Liver (tissue), 9 donors: ENCODE data around the gene TNNT3. TPM values are rescaled to one million over a fixed set of nuclear protein-coding genes. Genes with fewer than 3 reads are reported as not detected.

Source experiments
- DNase-seq: peaks from one replicate; pipeline ENCODE4 v3.0.0-alpha.2; 2017; ENCODE audit warnings: low spot score
- H3K27ac ChIP-seq, 2 donors: one replicate each; pipeline ENCODE4 v1.7.0; 2013; ENCODE audit warnings: inconsistent platforms in 2 of 2, low read length in 2 of 2, control low read depth in 1 of 2, low read depth in 1 of 2, mild to moderate bottlenecking in 1 of 2
- H3K27me3 ChIP-seq, 4 donors: one replicate each; pipeline versions ENCODE4 v1.6.1 to v1.7.0; 2013; ENCODE audit warnings: low read length in 3 of 4, inconsistent platforms in 1 of 4, mild to moderate bottlenecking in 1 of 4, moderate library complexity in 1 of 4; ENCODE audit not compliant: control insufficient read depth in 4 of 4, insufficient read depth in 4 of 4
- H3K36me3 ChIP-seq, 4 donors: one replicate each; pipeline versions ENCODE4 v1.6.1 to v1.7.0; 2013; ENCODE audit warnings: low read length in 3 of 4, mild to moderate bottlenecking in 3 of 4, low read depth in 1 of 4, moderate library complexity in 1 of 4; ENCODE audit not compliant: control insufficient read depth in 4 of 4, insufficient read depth in 3 of 4
- H3K4me1 ChIP-seq, 4 donors: one replicate each; pipeline versions ENCODE4 v1.6.1 to v1.7.0; 2013; ENCODE audit warnings: low read length in 3 of 4, mild to moderate bottlenecking in 3 of 4, moderate library complexity in 1 of 4; ENCODE audit not compliant: control insufficient read depth in 4 of 4, insufficient read depth in 4 of 4
- H3K4me3 ChIP-seq, 3 donors: one replicate each; pipeline versions ENCODE4 v1.6.1 to v1.7.0; 2013; ENCODE audit warnings: low read length in 3 of 3, control low read depth in 1 of 3, low read depth in 1 of 3, mild to moderate bottlenecking in 1 of 3
- H3K9ac ChIP-seq, 2 donors: one replicate each; pipeline ENCODE4 v1.7.0; 2013; ENCODE audit warnings: low read length in 2 of 2, mild to moderate bottlenecking in 2 of 2, moderate library complexity in 2 of 2, control low read depth in 1 of 2, low read depth in 1 of 2
- H3K9me3 ChIP-seq, 4 donors: one replicate each; pipeline versions ENCODE4 v1.6.1 to v1.7.0; 2013; ENCODE audit warnings: low read length in 3 of 4; ENCODE audit not compliant: control insufficient read depth in 4 of 4
- FOXA1 ChIP-seq: IDR thresholded peaks from 2 replicates; pipeline ENCODE4 v1.6.1; 2016; ENCODE audit warnings: antibody characterized with exemption
- FOXA2 ChIP-seq: IDR thresholded peaks from 2 replicates; pipeline ENCODE4 v1.6.1; 2016; ENCODE audit warnings: antibody characterized with exemption
- JUND ChIP-seq, 2 donors: IDR thresholded peaks; 2 replicates each; pipeline ENCODE4 v1.6.1; 2016; ENCODE audit warnings: antibody characterized with exemption in 2 of 2
- NR2F2 ChIP-seq: IDR thresholded peaks from 2 replicates; pipeline ENCODE4 v1.6.1; 2016; ENCODE audit warnings: antibody characterized with exemption
- RAD21 ChIP-seq, 2 donors: IDR thresholded peaks; 2 replicates each; pipeline ENCODE4 v1.6.1; 2016; ENCODE audit warnings: antibody characterized with exemption in 2 of 2, mild to moderate bottlenecking in 2 of 2
- RXRA ChIP-seq, 2 donors: IDR thresholded peaks; 2 replicates each; pipeline ENCODE4 v1.6.1; 2017 to 2018; ENCODE audit warnings: antibody characterized with exemption in 2 of 2, mild to moderate bottlenecking in 1 of 2
- SP1 ChIP-seq: IDR thresholded peaks from 2 replicates; pipeline ENCODE4 v1.6.1; 2018; ENCODE audit warnings: antibody characterized with exemption, mild to moderate bottlenecking
- TAF1 ChIP-seq: conservative IDR thresholded peaks from 2 replicates; pipeline ENCODE4 v1.6.1; 2016; ENCODE audit warnings: antibody characterized with exemption, mild to moderate bottlenecking
- WGBS: extraction: QIAGEN DNeasy Blood & Tissue Kit; methylation state at CpG from one replicate; pipeline ENCODE4 v1.1.7; 2013; 5-methylcytosine and 5-hydroxymethylcytosine counted together
- polyA plus RNA-seq, 2 donors: library from polyadenylated mRNA; stranded (reverse) in 1 of 2; unstranded in 1 of 2; fragments of 200-250 nt in 1 of 2; fragments of >200 nt in 1 of 2; fragmentation: Nextera tagmentation in 1 of 2; extraction: Ambion mirVana in 1 of 2; gene quantifications; one replicate each; pipeline versions ENCODE4 v1.2.1 to v1.2.3, GENCODE V29; 2013 to 2015
- total RNA-seq, 2 donors: library from RNA; depleted of rRNA; stranded (reverse); fragments of >200 nt; gene quantifications; one replicate each; pipeline ENCODE4 v1.2.3, GENCODE V29; 2014
- TF ChIP-seq, protein P1 (sequence below): fragments of 150-350 bp; IDR thresholded peaks from 2 replicates; pipeline ENCODE4 v1.5.1; 2017; ENCODE audit warnings: improper control_type of control experiment, low read depth, low read length; ENCODE audit not compliant: missing input control
- TF ChIP-seq, protein P2 (sequence below): IDR thresholded peaks from 2 replicates; pipeline ENCODE4 v1.6.1; 2016; ENCODE audit warnings: antibody characterized with exemption
- TF ChIP-seq, protein P3 (sequence below): IDR thresholded peaks from 2 replicates; pipeline ENCODE4 v1.6.1; 2016; ENCODE audit warnings: antibody characterized with exemption
- TF ChIP-seq, protein P4 (sequence below): IDR thresholded peaks from 2 replicates; pipeline ENCODE4 v1.6.1; 2016; ENCODE audit warnings: antibody characterized with exemption, mild to moderate bottlenecking
- donor health status: healthy.
- donor health status: healthy.
- donor health status: healthy.
- donor health status: healthy.
- donor health status: healthy.

TNNT3 gene
- total and polyA plus RNA-seq, 4 donors, result 0.06 to 0.14 TPM; not detected in 2

DNA sequence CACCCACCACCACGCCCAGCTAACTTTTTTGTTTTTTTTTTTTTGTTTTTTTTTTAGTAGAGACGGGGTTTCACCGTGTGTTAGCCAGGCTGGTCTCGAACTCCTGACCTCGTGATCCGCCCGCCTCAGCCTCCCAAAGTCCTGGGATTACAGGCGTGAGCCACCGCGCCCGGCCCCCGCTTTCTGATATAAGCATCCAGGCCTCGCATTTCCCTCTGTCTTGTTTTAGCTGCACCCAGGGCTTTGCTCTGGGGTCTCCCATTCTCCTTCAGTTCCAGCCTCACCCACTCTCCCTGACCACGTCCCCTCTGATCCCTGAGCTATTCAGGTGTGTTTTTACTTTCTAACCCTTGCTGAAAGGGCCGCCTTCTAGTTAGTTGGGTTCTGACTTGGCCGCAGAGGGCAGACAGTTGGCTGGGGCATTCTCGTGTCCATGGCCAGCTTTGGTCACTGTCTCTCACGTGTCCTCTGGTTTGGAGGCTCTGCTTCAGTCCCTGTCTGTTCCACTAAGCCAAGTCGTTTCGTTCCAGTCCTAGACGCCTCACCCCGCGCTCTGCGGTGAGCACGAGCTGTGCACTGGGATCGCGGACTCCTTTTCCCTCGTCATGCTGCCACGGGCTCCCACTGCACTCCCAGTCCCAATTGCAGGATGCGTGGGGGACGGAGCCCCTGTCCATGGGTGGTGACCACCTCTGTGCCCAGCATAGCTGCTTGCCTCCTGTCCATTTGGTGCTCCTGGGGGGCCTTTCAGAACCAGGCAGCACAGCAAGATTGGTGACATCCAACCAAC, 6.0 kb upstream of the TNNT3 start (continued):
- TF ChIP-seq, protein P1, sequence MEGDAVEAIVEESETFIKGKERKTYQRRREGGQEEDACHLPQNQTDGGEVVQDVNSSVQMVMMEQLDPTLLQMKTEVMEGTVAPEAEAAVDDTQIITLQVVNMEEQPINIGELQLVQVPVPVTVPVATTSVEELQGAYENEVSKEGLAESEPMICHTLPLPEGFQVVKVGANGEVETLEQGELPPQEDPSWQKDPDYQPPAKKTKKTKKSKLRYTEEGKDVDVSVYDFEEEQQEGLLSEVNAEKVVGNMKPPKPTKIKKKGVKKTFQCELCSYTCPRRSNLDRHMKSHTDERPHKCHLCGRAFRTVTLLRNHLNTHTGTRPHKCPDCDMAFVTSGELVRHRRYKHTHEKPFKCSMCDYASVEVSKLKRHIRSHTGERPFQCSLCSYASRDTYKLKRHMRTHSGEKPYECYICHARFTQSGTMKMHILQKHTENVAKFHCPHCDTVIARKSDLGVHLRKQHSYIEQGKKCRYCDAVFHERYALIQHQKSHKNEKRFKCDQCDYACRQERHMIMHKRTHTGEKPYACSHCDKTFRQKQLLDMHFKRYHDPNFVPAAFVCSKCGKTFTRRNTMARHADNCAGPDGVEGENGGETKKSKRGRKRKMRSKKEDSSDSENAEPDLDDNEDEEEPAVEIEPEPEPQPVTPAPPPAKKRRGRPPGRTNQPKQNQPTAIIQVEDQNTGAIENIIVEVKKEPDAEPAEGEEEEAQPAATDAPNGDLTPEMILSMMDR, result no peak

DNA sequence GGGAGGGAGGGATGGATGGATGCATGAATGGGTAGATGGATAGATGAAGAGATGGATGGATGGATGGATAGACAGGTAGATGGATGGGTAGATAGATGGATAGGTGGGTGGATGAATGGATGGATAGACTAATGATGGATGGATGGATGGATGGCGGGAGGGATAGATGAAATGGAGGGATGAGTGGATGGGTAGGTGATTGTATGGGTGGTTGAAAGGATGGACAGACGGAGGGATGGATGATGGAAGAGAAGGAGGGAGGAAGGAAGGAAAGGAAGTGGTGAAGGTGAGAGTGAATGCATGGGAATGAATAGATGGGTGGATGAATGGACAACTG, 3.7 kb upstream of the TNNT3 start:
- Histone ChIP-seq H3K36me3 (no peaks in the 10 kb centered on the region), H3K27me3 (no peaks in the 10 kb centered on the region), H3K9me3 (no peaks in the 10 kb centered on the region), H3K9ac (no peak overlapping the region), H3K4me3 (no peak overlapping the region), H3K27ac (no peak overlapping the region), H3K4me1 (no peaks in the 10 kb centered on the region)
- WGBS, result 87% methylated on average over 2 of the region's 2 CpGs
- TF ChIP-seq SP1, result no peak
- no peak for TF ChIP-seq TAF1
- TF ChIP-seq NR2F2, result no peak
- TF ChIP-seq RAD21 (IDR thresholded peaks at IDR 0.05), result no peak
- no peak for TF ChIP-seq JUND (IDR thresholded peaks at IDR 0.05)
- no peak for TF ChIP-seq FOXA2
- no peak for TF ChIP-seq RXRA (IDR thresholded peaks at IDR 0.05)
- no peak for TF ChIP-seq FOXA1
- TF ChIP-seq, protein P2, sequence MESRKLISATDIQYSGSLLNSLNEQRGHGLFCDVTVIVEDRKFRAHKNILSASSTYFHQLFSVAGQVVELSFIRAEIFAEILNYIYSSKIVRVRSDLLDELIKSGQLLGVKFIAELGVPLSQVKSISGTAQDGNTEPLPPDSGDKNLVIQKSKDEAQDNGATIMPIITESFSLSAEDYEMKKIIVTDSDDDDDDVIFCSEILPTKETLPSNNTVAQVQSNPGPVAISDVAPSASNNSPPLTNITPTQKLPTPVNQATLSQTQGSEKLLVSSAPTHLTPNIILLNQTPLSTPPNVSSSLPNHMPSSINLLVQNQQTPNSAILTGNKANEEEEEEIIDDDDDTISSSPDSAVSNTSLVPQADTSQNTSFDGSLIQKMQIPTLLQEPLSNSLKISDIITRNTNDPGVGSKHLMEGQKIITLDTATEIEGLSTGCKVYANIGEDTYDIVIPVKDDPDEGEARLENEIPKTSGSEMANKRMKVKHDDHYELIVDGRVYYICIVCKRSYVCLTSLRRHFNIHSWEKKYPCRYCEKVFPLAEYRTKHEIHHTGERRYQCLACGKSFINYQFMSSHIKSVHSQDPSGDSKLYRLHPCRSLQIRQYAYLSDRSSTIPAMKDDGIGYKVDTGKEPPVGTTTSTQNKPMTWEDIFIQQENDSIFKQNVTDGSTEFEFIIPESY, result no peak
- TF ChIP-seq, protein P1, result no peak
- TF ChIP-seq, protein P3, sequence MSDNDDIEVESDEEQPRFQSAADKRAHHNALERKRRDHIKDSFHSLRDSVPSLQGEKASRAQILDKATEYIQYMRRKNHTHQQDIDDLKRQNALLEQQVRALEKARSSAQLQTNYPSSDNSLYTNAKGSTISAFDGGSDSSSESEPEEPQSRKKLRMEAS, result no peak
- TF ChIP-seq, protein P4, sequence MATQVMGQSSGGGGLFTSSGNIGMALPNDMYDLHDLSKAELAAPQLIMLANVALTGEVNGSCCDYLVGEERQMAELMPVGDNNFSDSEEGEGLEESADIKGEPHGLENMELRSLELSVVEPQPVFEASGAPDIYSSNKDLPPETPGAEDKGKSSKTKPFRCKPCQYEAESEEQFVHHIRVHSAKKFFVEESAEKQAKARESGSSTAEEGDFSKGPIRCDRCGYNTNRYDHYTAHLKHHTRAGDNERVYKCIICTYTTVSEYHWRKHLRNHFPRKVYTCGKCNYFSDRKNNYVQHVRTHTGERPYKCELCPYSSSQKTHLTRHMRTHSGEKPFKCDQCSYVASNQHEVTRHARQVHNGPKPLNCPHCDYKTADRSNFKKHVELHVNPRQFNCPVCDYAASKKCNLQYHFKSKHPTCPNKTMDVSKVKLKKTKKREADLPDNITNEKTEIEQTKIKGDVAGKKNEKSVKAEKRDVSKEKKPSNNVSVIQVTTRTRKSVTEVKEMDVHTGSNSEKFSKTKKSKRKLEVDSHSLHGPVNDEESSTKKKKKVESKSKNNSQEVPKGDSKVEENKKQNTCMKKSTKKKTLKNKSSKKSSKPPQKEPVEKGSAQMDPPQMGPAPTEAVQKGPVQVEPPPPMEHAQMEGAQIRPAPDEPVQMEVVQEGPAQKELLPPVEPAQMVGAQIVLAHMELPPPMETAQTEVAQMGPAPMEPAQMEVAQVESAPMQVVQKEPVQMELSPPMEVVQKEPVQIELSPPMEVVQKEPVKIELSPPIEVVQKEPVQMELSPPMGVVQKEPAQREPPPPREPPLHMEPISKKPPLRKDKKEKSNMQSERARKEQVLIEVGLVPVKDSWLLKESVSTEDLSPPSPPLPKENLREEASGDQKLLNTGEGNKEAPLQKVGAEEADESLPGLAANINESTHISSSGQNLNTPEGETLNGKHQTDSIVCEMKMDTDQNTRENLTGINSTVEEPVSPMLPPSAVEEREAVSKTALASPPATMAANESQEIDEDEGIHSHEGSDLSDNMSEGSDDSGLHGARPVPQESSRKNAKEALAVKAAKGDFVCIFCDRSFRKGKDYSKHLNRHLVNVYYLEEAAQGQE, result no peak
- DNase-seq, result no peak
